ENCODE results near the gene LONRF2.

LONRF2 gene

DNA sequence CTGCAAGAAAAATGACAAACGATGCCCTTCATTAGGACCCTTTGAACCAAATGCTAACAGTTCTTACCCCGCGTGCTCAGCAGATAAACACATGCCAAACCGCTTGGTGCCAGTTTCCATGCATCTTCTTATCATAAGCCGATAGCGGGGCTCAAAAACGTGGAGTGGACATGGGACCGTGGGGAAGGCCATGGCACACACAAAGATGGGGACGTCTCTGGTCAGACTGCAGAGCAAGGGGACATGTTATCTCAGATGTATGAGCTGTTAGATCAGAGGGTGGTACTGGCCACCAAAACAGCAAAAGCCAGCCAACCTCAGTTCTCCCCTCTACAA, 28.2 kb downstream of the LONRF2 start:
- TF ChIP-seq CTCF (IDR thresholded peaks at IDR 0.05): no peak

DNA sequence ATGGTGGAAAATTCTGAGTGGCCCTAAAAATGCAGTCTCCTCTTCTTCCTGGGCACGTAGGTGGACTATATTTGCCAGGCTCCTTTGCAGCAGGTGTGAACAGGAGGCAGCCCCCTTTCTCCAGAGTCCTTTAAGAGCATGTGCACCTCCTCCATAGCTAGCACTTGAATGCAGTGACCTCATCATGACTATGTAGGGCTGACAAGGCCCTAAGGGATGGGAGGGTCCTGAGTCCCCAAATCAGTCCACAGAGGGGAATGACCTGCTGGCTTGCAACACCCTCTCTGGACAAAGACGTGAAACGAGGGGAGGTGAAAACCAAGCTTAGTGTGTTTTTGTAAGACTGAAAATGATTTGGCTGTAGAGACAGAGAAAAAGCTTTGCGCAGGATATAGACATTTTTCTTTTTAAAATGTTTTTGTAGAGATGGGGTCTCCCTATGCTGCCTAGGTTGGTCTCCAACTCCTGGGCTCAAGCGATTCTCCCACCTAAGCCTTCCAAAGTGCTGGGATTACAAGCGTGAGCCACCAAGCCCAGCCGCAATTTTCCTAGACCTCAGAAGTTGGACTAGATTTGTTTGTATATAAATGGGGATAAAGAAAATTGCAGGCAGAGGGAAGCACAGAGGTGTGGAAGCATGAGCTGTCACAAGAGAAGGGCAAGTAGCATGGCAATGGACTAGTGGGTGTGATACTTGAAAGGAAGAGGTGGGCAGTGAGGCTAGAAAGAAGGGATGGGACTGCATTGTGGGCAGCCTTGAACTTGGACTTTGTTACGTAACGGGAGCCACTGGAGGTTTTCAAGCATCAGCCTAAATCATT, 28.8 kb downstream of the LONRF2 start:
- no peak for TF ChIP-seq CTCF (IDR thresholded peaks at IDR 0.05)

GRCh38 chr2:100292022-100292580, 30.2 kb downstream of the LONRF2 start:
- no peak for TF ChIP-seq CTCF (IDR thresholded peaks at IDR 0.05)

DNA sequence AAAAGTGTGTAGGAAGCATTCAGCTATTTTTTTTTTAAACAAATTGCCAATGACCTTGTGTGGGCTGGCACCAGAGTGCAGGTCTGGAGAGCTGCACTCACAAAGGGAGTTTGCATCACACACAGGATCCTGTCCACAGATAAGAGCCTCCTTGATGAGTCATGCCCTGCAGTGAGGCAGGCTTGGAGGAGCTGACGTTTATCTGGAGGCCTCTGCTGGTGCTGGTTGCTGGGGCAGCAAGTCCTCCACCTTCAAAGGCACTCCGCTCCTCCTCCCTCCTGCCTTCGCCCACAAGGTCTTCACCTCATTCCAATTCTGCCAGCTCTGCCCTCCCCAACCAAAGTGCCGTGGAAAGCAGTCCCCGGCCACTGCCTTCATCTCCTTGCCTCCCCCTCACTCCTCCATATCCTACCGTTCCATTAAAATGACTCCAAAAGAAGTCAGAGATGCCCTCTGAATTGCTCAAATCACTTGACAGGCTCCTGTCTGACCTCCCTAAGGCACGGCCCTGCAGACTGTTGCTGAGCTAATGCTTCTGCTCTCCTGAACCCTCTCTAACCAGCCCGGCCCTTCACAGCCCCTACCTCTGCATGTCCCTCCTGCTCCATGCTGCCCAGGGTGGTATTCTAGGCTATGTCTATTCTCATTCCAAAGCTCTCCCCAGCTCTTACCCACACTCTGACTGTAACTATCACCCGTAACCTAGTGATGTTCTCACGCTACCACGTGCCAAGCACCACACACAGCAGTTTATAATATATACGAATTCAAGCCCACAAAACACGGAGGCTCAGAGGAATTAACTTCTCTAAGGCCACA, 30.9 kb downstream of the LONRF2 start:
- TF ChIP-seq CTCF (IDR thresholded peaks at IDR 0.05): no peak

GRCh38 chr2:100290718-100291151, 31.6 kb downstream of the LONRF2 start:
- no peak for TF ChIP-seq CTCF (IDR thresholded peaks at IDR 0.05)

GRCh38 chr2:100289020-100289419, 33.3 kb downstream of the LONRF2 start:
- no peak for TF ChIP-seq CTCF (IDR thresholded peaks at IDR 0.05)

DNA sequence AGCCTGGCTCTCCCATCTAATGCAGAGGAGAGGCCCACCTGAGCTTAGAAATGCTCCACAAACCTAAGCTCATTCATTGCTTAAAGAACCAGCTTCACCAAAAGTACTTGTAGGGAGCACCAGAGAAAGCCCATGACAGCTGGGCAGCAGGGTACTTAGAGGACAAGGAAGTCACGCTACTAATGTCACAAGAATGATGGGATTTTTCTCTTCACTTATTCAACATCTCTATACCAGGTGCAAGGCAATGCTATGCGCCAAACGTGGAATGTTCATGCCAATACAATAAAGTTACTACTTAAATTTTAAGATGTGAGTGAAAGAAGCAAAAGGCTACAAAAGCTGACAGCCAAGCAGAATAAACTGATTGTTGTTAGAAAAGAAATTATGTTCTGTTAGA, 36.0 kb downstream of the LONRF2 start:
- TF ChIP-seq CTCF (IDR thresholded peaks at IDR 0.05): no peak
